ENCODE data around the gene SYTL5.

GRCh38 chrX:37997096-37997495 lies 9.3 kb upstream of the SYTL5 start:
- TF ChIP-seq MAZ (IDR thresholded peaks at IDR 0.05; ENCODE audit: borderline replicate concordance, low read depth, low read length), result no peak
- no peak for TF ChIP-seq POLR2A (IDR thresholded peaks at IDR 0.05; ENCODE audit: low read depth, low read length)
- TF ChIP-seq CTCF (conservative IDR thresholded peaks at IDR 0.05; ENCODE audit: low read depth, low read length), result no peak
- TF ChIP-seq RFX5 (IDR thresholded peaks at IDR 0.05; ENCODE audit: low read depth, low read length), result no peak
- TF ChIP-seq, protein P1, sequence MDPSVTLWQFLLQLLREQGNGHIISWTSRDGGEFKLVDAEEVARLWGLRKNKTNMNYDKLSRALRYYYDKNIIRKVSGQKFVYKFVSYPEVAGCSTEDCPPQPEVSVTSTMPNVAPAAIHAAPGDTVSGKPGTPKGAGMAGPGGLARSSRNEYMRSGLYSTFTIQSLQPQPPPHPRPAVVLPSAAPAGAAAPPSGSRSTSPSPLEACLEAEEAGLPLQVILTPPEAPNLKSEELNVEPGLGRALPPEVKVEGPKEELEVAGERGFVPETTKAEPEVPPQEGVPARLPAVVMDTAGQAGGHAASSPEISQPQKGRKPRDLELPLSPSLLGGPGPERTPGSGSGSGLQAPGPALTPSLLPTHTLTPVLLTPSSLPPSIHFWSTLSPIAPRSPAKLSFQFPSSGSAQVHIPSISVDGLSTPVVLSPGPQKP (IDR thresholded peaks at IDR 0.05; ENCODE audit: borderline replicate concordance, low read depth, low read length), result no peak
- TF ChIP-seq CEBPB (IDR thresholded peaks at IDR 0.05; ENCODE audit: low read depth, low read length), result no peak

Data from IMR-90 (cell line).